Measurements from ENCODE around the gene RPS6KA4. TPM values are rescaled to one million over a fixed set of nuclear protein-coding genes. Genes with fewer than 3 reads are reported as not detected.

Gene RPS6KA4
- total RNA-seq, 2 experiments from 2014 or later = 13.4 to 16.7 TPM

GRCh38 chr11:64334764-64335735, 23.9 kb upstream of the RPS6KA4 start:
- intact Hi-C loops (cut with micrococcal nuclease; ENCODE audit: unreplicated experiment) = loop anchor here (1.0 kb wide), 1 partner anchor 18 kb away; the partner anchor contains the start of gene TRMT112
- Histone ChIP-seq H3K79me2 (ENCODE audit: insufficient read depth, low read depth, low read length) (peaks cover 10% of the 10 kb centered on the region; the same call in 1 of the 2 replicates), H3K4me3 (ENCODE audit: low read depth, low read length, poor library complexity, severe bottlenecking) (no peak overlapping the region), H4K20me1 (ENCODE audit: insufficient read depth, low read length) (no peaks in the 10 kb centered on the region), H3K27ac (ENCODE audit: low read depth, low read length, poor library complexity, severe bottlenecking) (peak overlapping the region; percentile 29), H3K4me1 (ENCODE audit: insufficient read depth, low read length, poor library complexity, severe bottlenecking) (peaks cover 50% of the 10 kb centered on the region), H3K36me3 (ENCODE audit: insufficient read depth, low read length) (peaks cover 21% of the 10 kb centered on the region), H3K9me3 (ENCODE audit: low read length) (no peaks in the 10 kb centered on the region), H2AFZ (ENCODE audit: low read length) (no peak overlapping the region), H3K9me2 (ENCODE audit: insufficient read depth, low read length) (no peaks in the 10 kb centered on the region), H3K4me2 (ENCODE audit: low read length) (peak overlapping the region; percentile 58; the same call in 1 of the 2 replicates)
- ChIA-PET POLR2A (interaction anchor here (0.6 to 2.1 kb wide), 2 partner anchors 17 to 106 kb away, joined by 4 to 14 read pairs; partner anchors contain the start of genes PRDX5 and TRMT112), CTCF (ENCODE audit: unreplicated experiment) (no interaction called here)
- TF ChIP-seq CTCF (conservative IDR thresholded peaks at IDR 0.05; ENCODE audit: low read length) = no peak
- no TSS peak for BruUV-seq (replicated peaks)
- peak; percentile 83 for DNase-seq (ENCODE audit: low spot score)

DNA sequence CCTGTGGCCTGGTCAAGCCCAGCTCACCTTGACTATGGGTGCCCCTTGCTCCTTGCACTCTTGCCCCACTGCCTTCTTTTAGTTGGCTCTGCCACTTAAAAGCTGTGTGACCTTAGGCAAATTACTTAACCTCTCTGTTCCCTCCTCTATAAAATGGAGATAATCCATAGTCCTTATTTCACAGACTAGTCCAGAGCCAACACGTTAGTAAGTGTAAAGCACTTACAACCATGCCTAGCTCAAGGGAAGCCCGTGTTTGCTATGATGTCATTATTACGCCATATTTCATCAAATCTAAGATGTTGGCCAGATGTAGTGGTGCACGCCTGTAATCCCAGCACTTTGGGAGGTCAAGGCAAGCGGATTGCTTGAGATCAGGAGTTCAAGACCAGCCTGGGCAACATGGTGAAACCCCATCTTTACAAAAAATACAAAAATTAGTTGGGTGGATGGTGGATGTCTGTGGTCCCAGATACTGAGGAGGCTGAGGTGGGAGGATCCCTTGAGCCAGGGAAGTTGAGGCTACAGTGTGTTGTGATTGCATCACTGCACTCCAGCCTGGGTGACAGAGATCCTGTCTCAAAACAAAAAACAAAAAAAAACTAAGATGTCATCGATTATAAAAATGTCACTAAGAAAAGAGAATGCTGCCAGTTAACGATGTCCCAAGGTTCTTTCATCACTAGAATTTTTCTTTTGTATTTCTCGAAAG, 21.3 kb upstream of the RPS6KA4 start:
- H3K4me1 ChIP-seq (ENCODE audit: insufficient read depth, low read length, poor library complexity, severe bottlenecking) = peaks cover 58% of the 10 kb centered on the region
- no peak for DNase-seq (ENCODE audit: low spot score)
- H3K9me3 ChIP-seq (ENCODE audit: low read length) = no peaks in the 10 kb centered on the region
- ChIA-PET CTCF (ENCODE audit: unreplicated experiment) (interaction anchor here (1.2 kb wide), 1 partner anchor 20 kb away, joined by 5 read pairs; the partner anchor contains the start of genes PRDX5 and TRMT112), POLR2A (interaction anchor here (1.7 kb wide), 1 partner anchor 20 kb away, joined by 9 read pairs; the partner anchor contains the start of genes PRDX5 and TRMT112)
- no peak overlapping the region for H3K4me3 ChIP-seq (ENCODE audit: low read depth, low read length, poor library complexity, severe bottlenecking)
- no peaks in the 10 kb centered on the region for H3K9me2 ChIP-seq (ENCODE audit: insufficient read depth, low read length)
- no TSS peak for BruUV-seq (replicated peaks)
- peak overlapping the region; percentile 8 for H3K4me2 ChIP-seq (ENCODE audit: low read length)
- intact Hi-C loops (cut with micrococcal nuclease; ENCODE audit: unreplicated experiment) = no loop called here
- H3K79me2 ChIP-seq (ENCODE audit: insufficient read depth, low read depth, low read length) = peaks cover 10% of the 10 kb centered on the region; the same call in 1 of the 2 replicates
- H2AFZ ChIP-seq (ENCODE audit: low read length) = no peak overlapping the region
- TF ChIP-seq EZH2phosphoT487 (IDR thresholded peaks at IDR 0.05; ENCODE audit: borderline replicate concordance, low read depth, low read length) = no peak
- peak overlapping the region; percentile 44 for H3K27ac ChIP-seq (ENCODE audit: low read depth, low read length, poor library complexity, severe bottlenecking)
- no peaks in the 10 kb centered on the region for H4K20me1 ChIP-seq (ENCODE audit: insufficient read depth, low read length)
- peaks cover 21% of the 10 kb centered on the region for H3K36me3 ChIP-seq (ENCODE audit: insufficient read depth, low read length)

- H3K4me3 ChIP-seq (ENCODE audit: low read depth, low read length, poor library complexity, severe bottlenecking) = peak overlapping the region; percentile 74
- H3K4me1 ChIP-seq (ENCODE audit: insufficient read depth, low read length, poor library complexity, severe bottlenecking) = peaks cover 61% of the 10 kb centered on the region
- H3K36me3 ChIP-seq (ENCODE audit: insufficient read depth, low read length) = peaks cover 25% of the 10 kb centered on the region
- ChIA-PET CTCF (ENCODE audit: unreplicated experiment) (no interaction called here), POLR2A (interaction anchor here (0.9 to 1.7 kb wide), 2 partner anchors 14 to 21 kb away, joined by 3 to 9 read pairs; partner anchors contain the start of genes PRDX5 and TRMT112)
- peak overlapping the region; percentile 90 for H3K4me2 ChIP-seq (ENCODE audit: low read length)
- intact Hi-C loops (cut with micrococcal nuclease; ENCODE audit: unreplicated experiment) = no loop called here
- H2AFZ ChIP-seq (ENCODE audit: low read length) = no peak overlapping the region
- H3K9me2 ChIP-seq (ENCODE audit: insufficient read depth, low read length) = no peaks in the 10 kb centered on the region
- DNase-seq (ENCODE audit: low spot score) = no peak
- H3K27ac ChIP-seq (ENCODE audit: low read depth, low read length, poor library complexity, severe bottlenecking) = peak overlapping the region; percentile 80
- H4K20me1 ChIP-seq (ENCODE audit: insufficient read depth, low read length) = no peaks in the 10 kb centered on the region
- H3K79me2 ChIP-seq (ENCODE audit: insufficient read depth, low read depth, low read length) = peaks cover 10% of the 10 kb centered on the region; the same call in 1 of the 2 replicates
- no peaks in the 10 kb centered on the region for H3K9me3 ChIP-seq (ENCODE audit: low read length)
- TF ChIP-seq CTCF (conservative IDR thresholded peaks at IDR 0.05; ENCODE audit: low read length) (no peak), EZH2phosphoT487 (IDR thresholded peaks at IDR 0.05; ENCODE audit: borderline replicate concordance, low read depth, low read length) (no peak)
- BruUV-seq (replicated peaks) = no TSS peak
These were observed 20.2 kb upstream of the RPS6KA4 start for GRCh38 chr11:64338716-64339115.

All from OCI-LY7 (cell line).